Lower lobe of right lung (tissue), 2 donors: Measurements from ENCODE around the gene XRCC6. TPM values are rescaled to one million over a fixed set of nuclear protein-coding genes. Genes with fewer than 3 reads are reported as not detected.
A peak's percentile ranks its signal among the peaks of the same experiment; 100 is the strongest.
"Not testable (repeated sequence)": the region's sequence is repeated elsewhere in the genome, so short reads cannot be mapped to it uniquely, and the experiment has no call there.

Experiments
- ATAC-seq, 2 donors: fragments of 200-7000 bp; cut with Tn5 transposase; one replicate each; pipeline ENCODE4 v1.9.1; 2020 to 2022; ENCODE audit warnings: mild to moderate bottlenecking in 2 of 2, moderate library complexity in 2 of 2
- DNase-seq: peaks from one replicate; pipeline ENCODE4 v3.0.0-alpha.2; 2020
- H3K27ac ChIP-seq: fragments of 200-600 bp; one replicate; pipeline ENCODE4 v1.8.0; 2022
- H3K27me3 ChIP-seq: fragments of 200-600 bp; one replicate; pipeline ENCODE4 v1.8.0; 2022; ENCODE audit warnings: low read depth
- H3K36me3 ChIP-seq: fragments of 200-600 bp; one replicate; pipeline ENCODE4 v1.8.0; 2022; ENCODE audit warnings: mild to moderate bottlenecking
- H3K4me1 ChIP-seq: fragments of 200-600 bp; one replicate; pipeline ENCODE4 v1.8.0; 2022
- H3K4me3 ChIP-seq: fragments of 200-600 bp; one replicate; pipeline ENCODE4 v1.8.0; 2022; ENCODE audit warnings: mild to moderate bottlenecking
- H3K9me3 ChIP-seq: fragments of 200-600 bp; one replicate; pipeline ENCODE4 v1.8.0; 2022
- CTCF ChIP-seq: fragments of 200-600 bp; IDR thresholded peaks from one replicate; pipeline ENCODE4 v1.8.0; 2022; ENCODE audit warnings: antibody characterized with exemption, mild to moderate bottlenecking
- intact Hi-C: fragments of 100-400 bp; cut with DNase I; formaldehyde crosslinking; loops from one replicate; pipeline ENCODE4 v1.11.0; 2022
- total RNA-seq: library from RNA; stranded (reverse); fragmentation: NEBNext Ultra II Directional; extraction: Animal tissue kit (Norgen Biotek cat#: 25700); gene quantifications from one replicate; pipeline ENCODE4 v1.2.1, GENCODE V29; 2021
- donor health status: DM: no; HTN: yes; CAD: no; lungs with severe emphysema.

XRCC6 gene
- total RNA-seq, 1 donor from 2014 or later = 162 TPM

DNA sequence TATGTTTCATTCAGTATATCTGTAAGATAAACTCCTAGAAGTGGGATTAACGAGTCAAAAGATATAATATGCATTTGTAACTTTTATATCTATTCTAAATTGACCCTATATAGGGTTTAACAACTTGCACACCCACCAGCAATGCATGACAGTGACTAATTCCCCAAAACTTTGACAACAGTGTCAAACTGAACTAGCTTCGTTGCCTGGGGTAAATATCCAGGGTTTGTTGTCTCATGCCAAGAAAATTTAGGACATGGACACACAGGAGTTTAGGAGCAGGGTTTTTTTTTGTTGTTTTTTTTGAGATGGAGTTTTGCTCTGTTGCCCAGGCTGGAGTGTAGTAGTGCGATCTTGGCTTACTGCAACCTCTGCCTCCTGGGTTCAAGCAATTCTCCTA, 62.5 kb downstream of the XRCC6 start:
- ATAC-seq (no peak), DNase-seq (no peak)
- H3K36me3 ChIP-seq = peaks cover 24% of the 10 kb centered on the region
- H3K27me3 ChIP-seq = no peaks in the 10 kb centered on the region
- TF ChIP-seq CTCF = no peak
- H3K4me3 ChIP-seq = no peak overlapping the region
- H3K4me1 ChIP-seq = peaks cover 16% of the 10 kb centered on the region
- H3K27ac ChIP-seq = no peak overlapping the region
- no peaks in the 10 kb centered on the region for H3K9me3 ChIP-seq
- intact Hi-C loops = no loop called here

DNA sequence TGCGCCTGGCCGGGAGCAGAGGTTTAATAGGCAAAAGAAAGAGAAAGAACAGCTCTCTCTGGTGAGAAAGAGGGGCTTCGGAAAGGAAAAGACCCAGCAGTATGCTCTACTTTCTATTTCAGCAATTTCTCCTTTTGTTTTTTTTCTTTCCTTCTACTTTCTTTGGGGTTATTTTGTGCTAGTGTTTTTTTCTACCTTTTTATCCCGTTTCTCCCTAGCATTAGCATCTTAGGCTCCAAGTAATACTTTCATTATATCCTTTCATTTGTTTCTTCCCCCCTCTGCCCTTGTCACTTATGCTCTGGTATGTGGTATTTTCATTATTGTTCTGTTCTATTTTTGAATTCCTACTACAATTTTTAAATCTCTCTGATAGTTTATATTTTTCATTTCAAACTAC, 63.1 kb downstream of the XRCC6 start:
- Histone ChIP-seq H3K36me3 (peaks cover 18% of the 10 kb centered on the region), H3K27ac (no peak overlapping the region), H3K9me3 (no peaks in the 10 kb centered on the region), H3K4me3 (no peak overlapping the region), H3K27me3 (no peaks in the 10 kb centered on the region), H3K4me1 (peaks cover 16% of the 10 kb centered on the region)
- DNase-seq = no peak
- intact Hi-C loops = no loop called here
- TF ChIP-seq CTCF = no peak
- no peak for ATAC-seq

DNA sequence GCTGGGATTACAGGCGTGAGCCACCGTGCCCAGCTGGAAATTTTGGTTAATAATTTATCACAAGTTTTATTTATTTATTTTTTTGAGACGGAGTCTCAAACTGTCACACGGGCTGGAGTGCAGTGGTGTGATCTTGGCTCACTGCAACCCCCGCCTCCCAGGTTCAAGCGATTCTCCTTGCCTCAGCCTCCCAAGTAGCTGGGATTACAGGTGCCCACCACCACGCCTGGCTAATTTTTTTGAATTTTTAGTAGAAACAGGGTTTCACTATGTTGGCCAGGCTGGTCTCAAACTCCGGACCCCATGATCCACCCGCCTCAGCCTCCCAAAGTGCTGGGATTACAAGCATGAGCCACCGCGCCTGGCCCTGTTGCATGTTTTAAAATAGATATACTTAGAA, 65.8 kb downstream of the XRCC6 start:
- peaks cover 11% of the 10 kb centered on the region for H3K4me1 ChIP-seq
- ATAC-seq, H3K27me3 ChIP-seq, intact Hi-C loops, H3K9me3 ChIP-seq, H3K27ac ChIP-seq, DNase-seq, H3K36me3 ChIP-seq: not testable (repeated sequence)
- H3K4me3 ChIP-seq = peak overlapping the region; percentile 78

DNA sequence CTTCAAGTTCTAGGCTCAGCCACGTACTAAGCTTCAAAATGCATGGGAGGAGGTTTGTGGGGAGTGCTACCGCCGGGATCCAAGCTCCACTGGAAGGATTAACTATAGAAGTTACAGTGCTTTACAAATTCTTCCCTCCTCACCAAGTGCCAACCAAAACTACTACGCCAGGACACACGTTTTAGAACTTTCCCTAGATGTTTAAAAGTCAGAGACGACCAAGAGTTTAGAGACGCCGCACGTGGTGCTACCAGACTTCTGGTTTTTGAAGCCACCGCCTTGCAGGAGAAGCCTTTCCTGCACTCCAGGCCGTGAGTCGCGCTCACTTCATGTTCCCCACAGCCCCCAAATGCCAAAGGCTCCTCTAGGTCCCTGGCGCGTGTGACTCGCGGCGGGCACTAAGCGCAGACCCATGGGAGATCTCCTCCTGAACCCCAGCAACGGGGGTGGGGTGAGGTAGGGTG, 66.8 kb downstream of the XRCC6 start:
- Histone ChIP-seq H3K4me1 (peaks cover 11% of the 10 kb centered on the region), H3K9me3 (no peaks in the 10 kb centered on the region), H3K4me3 (peak overlapping the region; percentile 78), H3K27me3 (no peaks in the 10 kb centered on the region), H3K36me3 (no peaks in the 10 kb centered on the region), H3K27ac (peak overlapping the region; percentile 97)
- peak; percentile 55 for DNase-seq
- no peak for TF ChIP-seq CTCF
- ATAC-seq = peak; percentile 52 to 53
- intact Hi-C loops = no loop called here

DNA sequence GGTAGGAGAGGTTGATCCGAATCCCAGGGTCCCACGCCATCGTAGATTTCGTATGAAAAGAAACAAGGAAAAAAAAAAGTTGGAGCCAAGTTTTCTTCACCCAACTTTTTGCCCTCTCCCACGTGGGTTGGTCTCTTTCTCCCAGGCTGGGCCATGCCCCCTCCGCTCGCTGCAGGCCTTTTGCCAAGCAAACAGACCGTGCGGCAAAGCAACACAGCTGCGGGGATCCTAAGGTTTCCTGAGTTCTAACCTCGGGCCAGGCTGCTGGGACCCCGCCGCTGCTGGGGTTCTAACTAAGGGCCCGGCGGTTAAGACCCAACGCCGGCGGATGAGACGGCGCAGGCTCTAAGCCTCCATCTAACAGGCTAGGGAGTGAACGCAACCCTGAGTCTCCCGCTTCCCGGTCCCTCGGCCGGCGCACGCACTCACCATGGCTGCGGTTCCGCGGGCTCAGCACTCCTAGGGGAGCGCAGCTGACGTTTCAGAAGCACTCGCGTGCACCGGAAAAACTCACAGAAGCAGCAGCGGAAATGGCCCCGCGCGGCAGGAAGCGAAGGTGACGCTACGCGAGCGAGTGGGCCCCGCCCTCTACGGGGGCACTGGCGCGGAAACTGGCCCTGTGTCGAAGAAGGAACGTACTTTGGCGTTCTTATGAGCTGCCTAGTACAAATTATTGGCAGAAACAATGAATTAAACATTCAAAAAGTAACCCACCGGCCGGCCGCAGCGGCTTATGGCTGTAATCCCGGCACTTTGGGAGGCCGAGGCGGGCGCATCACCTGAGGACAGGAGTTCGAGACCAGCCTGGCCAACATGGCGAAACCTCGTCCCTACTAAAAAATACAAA, 67.5 kb downstream of the XRCC6 start, which contains the start of gene SNU13:
SNU13 (minus strand) TSS at position 503 of the 847 bp plus-strand sequence; CDS start at position 432, 71 bp downstream.
- ATAC-seq (peak; percentile 96 to 99), DNase-seq (peak; percentile 96)
- H3K4me1 ChIP-seq = peaks cover 11% of the 10 kb centered on the region
- no peak for TF ChIP-seq CTCF
- no peaks in the 10 kb centered on the region for H3K9me3 ChIP-seq
- H3K27ac ChIP-seq = peak within 1 kb of the TSS; percentile 97
- intact Hi-C loops = no loop called here
- H3K27me3 ChIP-seq = no peaks in the 10 kb centered on the region
- peaks cover 3% of the 10 kb centered on the region for H3K36me3 ChIP-seq
- H3K4me3 ChIP-seq = peak within 1 kb of the TSS; percentile 78

- ATAC-seq (no peak), DNase-seq (no peak)
- intact Hi-C loops = no loop called here
Observed at GRCh38 chr22:41690476-41690875, 69.4 kb downstream of the XRCC6 start.

More at GRCh38 chr22:41690476-41690875, 69.4 kb downstream of the XRCC6 start:
- Histone ChIP-seq H3K36me3 (peaks cover 10% of the 10 kb centered on the region), H3K4me1 (peaks cover 11% of the 10 kb centered on the region), H3K27ac (no peak overlapping the region), H3K27me3 (no peaks in the 10 kb centered on the region), H3K9me3 (no peaks in the 10 kb centered on the region), H3K4me3 (no peak overlapping the region)
- no peak for TF ChIP-seq CTCF
